PC-3 (cell line): ENCODE results near the gene S1PR1.

Experiments
- EZH2 ChIP-seq: fragments of 300-600 bp; sonication (generic); IDR thresholded peaks from one replicate; pipeline ENCODE4 v1.6.1; 2017; ENCODE audit warnings: antibody characterized with exemption, mild to moderate bottlenecking, low read length; ENCODE audit not compliant: unreplicated experiment
- TF ChIP-seq, protein P1 (sequence below): fragments of 300-600 bp; sonication (generic); conservative IDR thresholded peaks from 2 replicates; pipeline ENCODE4 v1.5.1; 2017; ENCODE audit warnings: antibody characterized with exemption, low read depth, mild to moderate bottlenecking, low read length

DNA sequence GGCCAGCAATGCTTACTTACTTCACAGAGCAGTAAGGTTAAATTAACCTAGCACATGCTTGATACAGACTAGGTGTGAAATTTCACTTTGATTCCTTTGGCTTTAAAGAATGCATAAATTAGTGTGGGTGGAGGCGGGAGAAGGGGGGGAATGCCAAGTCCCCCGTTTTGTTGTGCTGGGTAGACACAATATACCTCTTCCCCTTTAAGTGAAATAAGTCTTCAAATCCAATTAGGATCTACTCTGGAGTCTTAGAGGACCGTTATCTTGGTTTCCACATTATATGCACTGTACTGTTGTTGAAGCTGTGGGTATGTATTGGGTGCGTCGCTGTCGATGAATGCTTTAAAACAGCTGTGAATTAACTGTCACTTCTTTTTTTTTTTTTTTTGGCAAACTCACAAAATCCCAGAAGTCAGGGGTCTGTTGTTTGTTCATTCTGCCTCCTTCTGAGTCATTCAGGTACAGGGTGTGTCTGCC lies 1.6 kb upstream of the S1PR1 start:
- TF ChIP-seq, protein P1, sequence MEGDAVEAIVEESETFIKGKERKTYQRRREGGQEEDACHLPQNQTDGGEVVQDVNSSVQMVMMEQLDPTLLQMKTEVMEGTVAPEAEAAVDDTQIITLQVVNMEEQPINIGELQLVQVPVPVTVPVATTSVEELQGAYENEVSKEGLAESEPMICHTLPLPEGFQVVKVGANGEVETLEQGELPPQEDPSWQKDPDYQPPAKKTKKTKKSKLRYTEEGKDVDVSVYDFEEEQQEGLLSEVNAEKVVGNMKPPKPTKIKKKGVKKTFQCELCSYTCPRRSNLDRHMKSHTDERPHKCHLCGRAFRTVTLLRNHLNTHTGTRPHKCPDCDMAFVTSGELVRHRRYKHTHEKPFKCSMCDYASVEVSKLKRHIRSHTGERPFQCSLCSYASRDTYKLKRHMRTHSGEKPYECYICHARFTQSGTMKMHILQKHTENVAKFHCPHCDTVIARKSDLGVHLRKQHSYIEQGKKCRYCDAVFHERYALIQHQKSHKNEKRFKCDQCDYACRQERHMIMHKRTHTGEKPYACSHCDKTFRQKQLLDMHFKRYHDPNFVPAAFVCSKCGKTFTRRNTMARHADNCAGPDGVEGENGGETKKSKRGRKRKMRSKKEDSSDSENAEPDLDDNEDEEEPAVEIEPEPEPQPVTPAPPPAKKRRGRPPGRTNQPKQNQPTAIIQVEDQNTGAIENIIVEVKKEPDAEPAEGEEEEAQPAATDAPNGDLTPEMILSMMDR: no peak
- TF ChIP-seq EZH2: no peak
